Right lobe of liver (tissue), 6 donors: ENCODE measurements around the gene ITGB1BP2. TPM values are rescaled to one million over a fixed set of nuclear protein-coding genes. Genes with fewer than 3 reads are reported as not detected.
"Not testable (repeated sequence)": the region's sequence is repeated elsewhere in the genome, so short reads cannot be mapped to it uniquely, and the experiment has no call there.

ENCODE experiments used
- ATAC-seq, 4 donors: fragments of 200-7000 bp; cut with Tn5 transposase; one replicate each; pipeline ENCODE4 v1.9.1; 2020; ENCODE audit warnings: mild to moderate bottlenecking in 4 of 4, moderate library complexity in 4 of 4
- DNase-seq, 3 donors: peaks; one replicate each; pipeline ENCODE4 v3.0.0-alpha.2; 2020
- H3K27ac ChIP-seq, 3 donors: fragments of 200-600 bp; one replicate each; pipeline ENCODE4 v1.8.0; 2022
- H3K27me3 ChIP-seq, 2 donors: fragments of 200-600 bp; one replicate each; pipeline ENCODE4 v1.8.0; 2022
- H3K36me3 ChIP-seq, 4 donors: fragments of 200-600 bp; sonication (generic) in 1 of 4; one replicate each; pipeline versions ENCODE4 v1.5.1 to v1.8.0; 2017 to 2022; ENCODE audit warnings: control low read depth in 1 of 4
- H3K4me1 ChIP-seq, 4 donors: fragments of 200-600 bp; sonication (generic) in 1 of 4; one replicate each; pipeline versions ENCODE4 v1.5.1 to v1.8.0; 2017 to 2022; ENCODE audit warnings: control low read depth in 1 of 4
- H3K4me3 ChIP-seq, 3 donors: fragments of 200-600 bp; one replicate each; pipeline ENCODE4 v1.8.0; 2022
- H3K9me3 ChIP-seq, 4 donors: fragments of 200-600 bp; sonication (generic) in 1 of 4; one replicate each; pipeline versions ENCODE4 v1.5.1 to v1.8.0; 2017 to 2022; ENCODE audit warnings: control low read depth in 1 of 4
- CTCF ChIP-seq, 4 donors: fragments of 200-600 bp in 3 of 4; fragments of 450-650 bp in 1 of 4; IDR thresholded peaks; one replicate each; pipeline versions ENCODE4 v1.5.1 to v1.8.0; 2016 to 2022; ENCODE audit warnings: antibody characterized with exemption in 4 of 4, mild to moderate bottlenecking in 2 of 4
- POLR2A ChIP-seq: fragments of 450-650 bp; IDR thresholded peaks from one replicate; pipeline ENCODE4 v1.6.1; 2017; ENCODE audit warnings: antibody characterized with exemption, mild to moderate bottlenecking
- WGBS: methylation state at CpG from one replicate; pipeline ENCODE4 v1.1.6; 2018; ENCODE audit warnings: low coverage, low lambda C conversion rate; ENCODE audit not compliant: insufficient coverage; ENCODE audit errors: missing lambda C conversion rate; 5-methylcytosine and 5-hydroxymethylcytosine counted together
- intact Hi-C, 2 donors: fragments of 100-400 bp; cut with DNase I; formaldehyde crosslinking; loops; one replicate each; pipeline versions ENCODE4 v1.11.2 to v1.14.1; 2022
- total RNA-seq, 6 experiments: library from RNA; depleted of rRNA in 2 of 6; stranded (reverse); fragments of >200 nt in 2 of 6; fragmentation: NEBNext Ultra II Directional in 3 of 6; extraction: Animal tissue kit (Norgen Biotek cat#: 25700) in 3 of 6; gene quantifications; one replicate each; pipeline versions ENCODE4 v1.1.0 to v1.2.4, GENCODE V29; 2016 to 2023
- donor health status: DM: no; HTN: yes; CAD: no.
- donor health status: DM: no; HTN: no; CAD: no.
- donor health status: DM: no; HTN: no; CAD: no.
- donor health status: DM: no; HTN: yes; CAD: no.
- donor health status: DM: no; HTN: yes; CAD: no.

Gene ITGB1BP2
- total RNA-seq, 6 experiments from 2014 or later = 0.31 to 0.92 (median 0.66) TPM

DNA sequence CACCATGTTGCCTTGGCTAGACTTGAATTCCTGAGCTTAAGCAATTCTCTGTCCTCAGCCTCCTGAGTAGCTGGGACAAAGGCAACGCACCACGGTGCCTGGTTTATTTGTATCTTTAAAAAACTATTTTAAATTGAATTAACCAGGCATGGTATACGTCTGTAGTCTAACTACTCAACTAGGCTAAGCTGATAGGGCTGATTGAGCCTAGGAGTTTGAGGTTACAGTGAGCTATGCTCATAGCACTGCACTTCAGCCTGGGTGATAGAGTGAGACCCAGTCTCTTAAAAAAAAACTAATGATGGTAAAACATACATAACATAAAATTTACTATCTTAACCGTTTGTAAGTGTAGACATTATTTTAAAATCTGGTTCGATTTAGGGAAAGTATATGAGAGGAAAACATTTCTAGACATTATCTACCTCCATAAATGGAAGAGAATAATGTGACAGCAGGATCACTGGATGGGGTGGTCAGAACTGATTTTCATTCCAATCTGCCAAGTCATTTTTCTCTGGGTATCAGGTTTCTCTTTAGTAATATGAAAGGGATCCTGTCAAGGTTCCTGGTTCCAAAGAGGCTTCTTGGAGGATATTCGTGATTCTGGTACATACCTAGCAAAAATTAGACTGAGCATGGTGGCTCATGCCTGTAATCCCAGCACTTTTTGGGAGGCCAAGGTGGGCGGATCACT is 8.7 kb upstream of the ITGB1BP2 start:
- 71% methylated on average over 5 of the region's 7 CpGs for WGBS
- Histone ChIP-seq H3K27me3 (no peaks in the 10 kb centered on the region), H3K4me3 (no peak overlapping the region), H3K36me3 (peaks cover 0 to 70% (median 22%) of the 10 kb centered on the region in 4 donors), H3K9me3 (no peaks in the 10 kb centered on the region), H3K27ac (no peak overlapping the region), H3K4me1 (no peaks in the 10 kb centered on the region)
- intact Hi-C loops = no loop called here
- DNase-seq = no peak
- no peak for TF ChIP-seq CTCF (IDR thresholded peaks at IDR 0.05)
- TF ChIP-seq POLR2A = no peak
- ATAC-seq = no peak

DNA sequence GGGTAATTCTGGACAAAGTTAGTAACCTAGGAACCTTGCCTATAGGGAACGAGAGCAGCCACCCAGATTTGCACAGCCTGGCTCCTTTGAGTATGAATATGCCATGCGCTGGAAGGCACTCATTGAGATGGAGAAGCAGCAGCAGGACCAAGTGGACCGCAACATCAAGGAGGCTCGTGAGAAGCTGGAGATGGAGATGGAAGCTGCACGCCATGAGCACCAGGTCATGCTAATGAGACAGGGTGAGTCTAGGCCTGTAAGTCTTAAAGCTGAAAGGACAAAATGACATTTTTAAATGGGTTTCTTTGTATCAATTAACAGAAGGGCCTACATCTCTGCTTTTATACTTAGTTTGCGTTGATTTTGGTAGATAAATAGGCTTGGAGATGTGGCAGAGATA is 4.7 kb upstream of the ITGB1BP2 start:
- TF ChIP-seq POLR2A = no peak
- no peak for TF ChIP-seq CTCF (IDR thresholded peaks at IDR 0.05)
- no peak for ATAC-seq
- Histone ChIP-seq H3K9me3 (no peaks in the 10 kb centered on the region), H3K27me3 (no peaks in the 10 kb centered on the region), H3K4me3 (no peak overlapping the region), H3K27ac (no peak overlapping the region), H3K4me1 (peaks cover 0 to 12% (median 0%) of the 10 kb centered on the region in 4 donors), H3K36me3 (peaks cover 0 to 79% (median 17%) of the 10 kb centered on the region in 4 donors)
- 76% methylated on average over 4 of the region's 6 CpGs for WGBS
- intact Hi-C loops = no loop called here
- DNase-seq = no peak

GRCh38 chrX:71298119-71298518 is 3.4 kb upstream of the ITGB1BP2 start:
- intact Hi-C loops = no loop called here
- Histone ChIP-seq H3K9me3 (no peaks in the 10 kb centered on the region), H3K27me3 (no peaks in the 10 kb centered on the region), H3K36me3 (peaks cover 0 to 66% (median 12%) of the 10 kb centered on the region in 4 donors), H3K4me3 (no peak overlapping the region), H3K4me1 (peaks cover 0 to 12% (median 0%) of the 10 kb centered on the region in 4 donors), H3K27ac (no peak overlapping the region)
- peak in 2 of 4 donors; percentile 30 to 37 for ATAC-seq
- 39% methylated on average over 3 of the region's 3 CpGs for WGBS
- DNase-seq = no peak
- TF ChIP-seq CTCF (IDR thresholded peaks at IDR 0.05) (no peak), POLR2A (no peak)

DNA sequence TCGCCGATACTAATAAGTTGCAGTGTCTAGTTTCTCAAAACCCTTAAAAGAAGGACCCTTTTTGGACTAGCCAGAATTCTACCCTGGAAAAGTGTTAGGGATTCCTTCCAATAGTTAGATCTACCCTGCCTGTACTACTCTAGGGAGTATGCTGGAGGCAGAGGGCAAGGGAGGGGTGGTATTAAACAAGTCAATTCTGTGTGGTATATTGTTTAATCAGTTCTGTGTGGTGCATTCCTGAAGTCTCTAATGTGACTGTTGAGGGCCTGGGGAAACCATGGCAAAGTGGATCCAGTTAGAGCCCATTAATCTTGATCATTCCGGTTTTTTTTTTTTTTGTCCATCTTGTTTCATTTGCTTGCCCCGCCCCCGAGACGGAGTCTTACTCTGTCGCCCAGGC is 1.5 kb upstream of the ITGB1BP2 start:
- H3K9me3 ChIP-seq, DNase-seq, H3K27me3 ChIP-seq, intact Hi-C loops, H3K4me3 ChIP-seq, ATAC-seq, H3K27ac ChIP-seq: not testable (repeated sequence)
- peaks cover 0 to 46% (median 4%) of the 10 kb centered on the region in 4 donors for H3K36me3 ChIP-seq
- H3K4me1 ChIP-seq = peaks cover 0 to 12% (median 0%) of the 10 kb centered on the region in 4 donors
- WGBS = 61% methylated on average over 5 of the region's 7 CpGs

DNA sequence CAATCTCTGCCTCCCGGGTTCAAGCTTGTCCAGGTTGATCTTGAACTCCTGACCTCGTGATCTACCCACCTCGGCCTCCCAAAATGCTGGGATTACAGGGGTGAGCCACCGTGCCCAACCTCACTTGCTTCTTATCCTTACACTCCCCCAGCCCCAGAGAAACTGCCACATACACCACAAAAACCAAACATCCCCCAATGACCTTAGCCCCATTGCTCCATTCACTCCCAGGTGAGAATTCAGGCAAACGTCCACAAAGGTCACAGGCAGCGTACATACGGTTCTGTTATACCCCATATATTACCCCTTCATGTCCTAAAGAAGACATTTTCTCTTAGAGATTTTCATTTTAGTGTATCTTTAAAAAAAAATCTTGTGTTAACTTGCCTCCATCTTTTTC is 1.1 kb upstream of the ITGB1BP2 start:
- peak in 3 of 4 donors; percentile 24 to 71 (median 52) for ATAC-seq

More for the DNA sequence above, 1.1 kb upstream of the ITGB1BP2 start:
- Histone ChIP-seq H3K4me1 (peaks cover 0 to 12% (median 0%) of the 10 kb centered on the region in 4 donors), H3K36me3 (peaks cover 0 to 43% (median 4%) of the 10 kb centered on the region in 4 donors)
- 61% methylated on average over 6 of the region's 7 CpGs for WGBS
- H3K9me3 ChIP-seq, intact Hi-C loops, H3K4me3 ChIP-seq, H3K27me3 ChIP-seq, DNase-seq, H3K27ac ChIP-seq: not testable (repeated sequence)
